HEK293 (cell line): ENCODE data around the gene GALNT2.

Source experiments
- CTCF ChIA-PET: fragments of 350-600 bp; formaldehyde crosslinking; extraction: SDS; loops from one replicate; lab custom pipeline; 2021; ENCODE audit warnings: antibody characterized with exemption; lab: Yijun Ruan, JAX
- POLR2A ChIA-PET: fragments of 300-600 bp; formaldehyde crosslinking; extraction: SDS; loops from one replicate; lab custom pipeline; 2020; ENCODE audit warnings: antibody characterized with exemption, inconsistent platforms; lab: Yijun Ruan, JAX
- H3K27ac ChIP-seq: fragments of 200-500 bp; sonication (Bioruptor generic); 2 replicates; pipeline ENCODE4 v1.5.1; 2014; ENCODE audit warnings: low read depth, low read length, control low read depth, inconsistent platforms; ENCODE audit errors: extremely low read depth
- H3K36me3 ChIP-seq, 2 experiments: fragments of 200-500 bp in 1 of 2; sonication (Bioruptor generic) in 1 of 2; 1 replicate in 1 of 2; 2 replicates in 1 of 2; pipeline ENCODE4 v1.5.1; 2014 to 2017; ENCODE audit warnings: inconsistent platforms in 2 of 2, low read length in 2 of 2; ENCODE audit not compliant: control insufficient read depth in 2 of 2, insufficient read depth in 1 of 2
- H3K4me1 ChIP-seq: fragments of 200-500 bp; sonication (Bioruptor generic); 2 replicates; pipeline ENCODE4 v1.5.1; 2014; ENCODE audit warnings: mild to moderate bottlenecking, low read length, inconsistent platforms; ENCODE audit not compliant: control insufficient read depth, insufficient read depth
- H3K4me3 ChIP-seq: 2 replicates; pipeline ENCODE4 v1.5.1; 2011; ENCODE audit warnings: low read depth, mild to moderate bottlenecking, control low read depth, low read length, moderate library complexity
- H3K9me3 ChIP-seq: fragments of 200-500 bp; sonication (Bioruptor generic); 2 replicates; pipeline ENCODE4 v1.5.1; 2014; ENCODE audit warnings: low read depth, low read length, inconsistent platforms; ENCODE audit not compliant: control insufficient read depth, insufficient read depth
- BCL11A ChIP-seq: fragments of 450-650 bp; formaldehyde crosslinking; IDR thresholded peaks from 2 replicates; pipeline ENCODE4 v1.5.1; 2016; ENCODE audit warnings: low read depth, missing biosample characterization, missing genetic modification characterization
- KLF1 ChIP-seq: fragments of 450-650 bp; formaldehyde crosslinking; IDR thresholded peaks from 2 replicates; pipeline ENCODE4 v1.5.1; 2016; ENCODE audit warnings: missing biosample characterization, missing genetic modification characterization
- SCRT2 ChIP-seq: fragments of 450-650 bp; formaldehyde crosslinking; IDR thresholded peaks from 2 replicates; pipeline ENCODE4 v1.5.1; 2016; ENCODE audit warnings: missing biosample characterization, missing genetic modification characterization
- SP3 ChIP-seq: fragments of 450-650 bp; formaldehyde crosslinking; IDR thresholded peaks from 2 replicates; pipeline ENCODE4 v1.5.1; 2016; ENCODE audit warnings: missing biosample characterization, missing genetic modification characterization
- WT1 ChIP-seq: fragments of 450-650 bp; formaldehyde crosslinking; IDR thresholded peaks from 2 replicates; pipeline ENCODE4 v1.5.1; 2016; ENCODE audit warnings: missing biosample characterization, missing genetic modification characterization
- ZBTB17 ChIP-seq: fragments of 450-650 bp; formaldehyde crosslinking; IDR thresholded peaks from 2 replicates; pipeline ENCODE4 v1.5.1; 2016; ENCODE audit warnings: missing biosample characterization, missing genetic modification characterization
- ZNF140 ChIP-seq: fragments of 450-650 bp; formaldehyde crosslinking; IDR thresholded peaks from 2 replicates; pipeline ENCODE4 v1.5.1; 2016; ENCODE audit warnings: missing biosample characterization, missing genetic modification characterization
- ZNF16 ChIP-seq: fragments of 450-650 bp; formaldehyde crosslinking; IDR thresholded peaks from 2 replicates; pipeline ENCODE4 v1.5.1; 2016; ENCODE audit warnings: low read depth, missing biosample characterization, missing genetic modification characterization
- ZNF341 ChIP-seq: fragments of 450-650 bp; formaldehyde crosslinking; IDR thresholded peaks from 2 replicates; pipeline ENCODE4; 2016; ENCODE audit warnings: low read depth, missing biosample characterization, missing genetic modification characterization
- ZNF391 ChIP-seq: fragments of 450-650 bp; formaldehyde crosslinking; IDR thresholded peaks from 2 replicates; pipeline ENCODE4 v1.5.1; 2016; ENCODE audit warnings: low read depth, missing biosample characterization, missing genetic modification characterization, borderline replicate concordance
- ZNF558 ChIP-seq: fragments of 450-650 bp; formaldehyde crosslinking; IDR thresholded peaks from 2 replicates; pipeline ENCODE4 v1.5.1; 2016; ENCODE audit warnings: missing biosample characterization, missing genetic modification characterization
- ZNF561 ChIP-seq: fragments of 450-650 bp; IDR thresholded peaks from 2 replicates; pipeline ENCODE4 v1.5.1; 2018; ENCODE audit warnings: missing biosample characterization, missing genetic modification characterization, borderline replicate concordance
- ZNF610 ChIP-seq: fragments of 450-650 bp; formaldehyde crosslinking; IDR thresholded peaks from 2 replicates; pipeline ENCODE4 v1.5.1; 2016; ENCODE audit warnings: missing biosample characterization, missing genetic modification characterization, borderline replicate concordance
- ZNF654 ChIP-seq: fragments of 450-650 bp; formaldehyde crosslinking; IDR thresholded peaks from 2 replicates; pipeline ENCODE4 v1.5.1; 2016; ENCODE audit warnings: low read depth, missing biosample characterization, missing genetic modification characterization
- ZNF660 ChIP-seq: fragments of 450-650 bp; IDR thresholded peaks from 2 replicates; pipeline ENCODE4 v1.5.1; 2018; ENCODE audit warnings: missing biosample characterization, mild to moderate bottlenecking, missing genetic modification characterization
- TF ChIP-seq, protein P1 (sequence below): fragments of 450-650 bp; formaldehyde crosslinking; IDR thresholded peaks from 2 replicates; pipeline ENCODE4 v1.5.1; 2016; ENCODE audit warnings: missing biosample characterization, missing genetic modification characterization
- TF ChIP-seq, protein P2 (sequence below): fragments of 450-650 bp; formaldehyde crosslinking; IDR thresholded peaks from 2 replicates; pipeline ENCODE4 v1.5.1; 2017; ENCODE audit warnings: missing biosample characterization, missing genetic modification characterization
- TF ChIP-seq, protein P3 (sequence below): fragments of 450-650 bp; formaldehyde crosslinking; IDR thresholded peaks from 2 replicates; pipeline ENCODE4 v1.5.1; 2016; ENCODE audit warnings: missing biosample characterization, missing genetic modification characterization

Gene GALNT2

DNA sequence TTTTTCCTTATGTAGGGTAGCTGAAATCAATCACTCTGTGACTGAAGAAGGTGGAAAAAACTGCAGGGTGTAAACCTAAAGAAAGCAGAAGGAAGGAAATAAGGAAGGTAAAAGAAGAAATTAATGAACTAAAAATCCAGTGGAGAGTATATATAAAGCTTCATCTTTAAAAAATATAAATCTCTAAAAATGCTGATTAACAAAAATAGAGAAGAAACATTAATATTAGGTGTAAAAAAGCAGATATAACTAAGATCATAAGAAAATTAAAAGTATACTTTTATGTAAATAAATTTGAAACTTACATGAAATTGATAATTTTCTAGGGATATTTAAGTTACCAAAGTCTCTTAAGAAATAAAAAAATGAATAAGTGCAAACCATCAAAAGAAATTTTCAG is 159.8 kb downstream of the GALNT2 start:
- no peaks in the 10 kb centered on the region for H3K36me3 ChIP-seq
- H3K4me1 ChIP-seq: peaks cover 5% of the 10 kb centered on the region; the same call in 1 of the 2 replicates
- no peaks in the 10 kb centered on the region for H3K9me3 ChIP-seq
- H3K27ac ChIP-seq: no peak overlapping the region
- ChIA-PET POLR2A (no interaction called here), CTCF (interaction anchor here (1.2 kb wide), 1 partner anchor 41 kb away, joined by 3 read pairs; no protein-coding TSS in a partner anchor)
- TF ChIP-seq ZNF660 (tag by site-specific recombination) (no peak), KLF1 (tag by site-specific recombination) (no peak), ZBTB17 (tag by site-specific recombination) (no peak)
- TF ChIP-seq, protein P1, sequence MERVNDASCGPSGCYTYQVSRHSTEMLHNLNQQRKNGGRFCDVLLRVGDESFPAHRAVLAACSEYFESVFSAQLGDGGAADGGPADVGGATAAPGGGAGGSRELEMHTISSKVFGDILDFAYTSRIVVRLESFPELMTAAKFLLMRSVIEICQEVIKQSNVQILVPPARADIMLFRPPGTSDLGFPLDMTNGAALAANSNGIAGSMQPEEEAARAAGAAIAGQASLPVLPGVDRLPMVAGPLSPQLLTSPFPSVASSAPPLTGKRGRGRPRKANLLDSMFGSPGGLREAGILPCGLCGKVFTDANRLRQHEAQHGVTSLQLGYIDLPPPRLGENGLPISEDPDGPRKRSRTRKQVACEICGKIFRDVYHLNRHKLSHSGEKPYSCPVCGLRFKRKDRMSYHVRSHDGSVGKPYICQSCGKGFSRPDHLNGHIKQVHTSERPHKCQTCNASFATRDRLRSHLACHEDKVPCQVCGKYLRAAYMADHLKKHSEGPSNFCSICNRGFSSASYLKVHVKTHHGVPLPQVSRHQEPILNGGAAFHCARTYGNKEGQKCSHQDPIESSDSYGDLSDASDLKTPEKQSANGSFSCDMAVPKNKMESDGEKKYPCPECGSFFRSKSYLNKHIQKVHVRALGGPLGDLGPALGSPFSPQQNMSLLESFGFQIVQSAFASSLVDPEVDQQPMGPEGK: no peak
- TF ChIP-seq, all 188 proteins: peak for 0
- H3K4me3 ChIP-seq: no peak overlapping the region

DNA sequence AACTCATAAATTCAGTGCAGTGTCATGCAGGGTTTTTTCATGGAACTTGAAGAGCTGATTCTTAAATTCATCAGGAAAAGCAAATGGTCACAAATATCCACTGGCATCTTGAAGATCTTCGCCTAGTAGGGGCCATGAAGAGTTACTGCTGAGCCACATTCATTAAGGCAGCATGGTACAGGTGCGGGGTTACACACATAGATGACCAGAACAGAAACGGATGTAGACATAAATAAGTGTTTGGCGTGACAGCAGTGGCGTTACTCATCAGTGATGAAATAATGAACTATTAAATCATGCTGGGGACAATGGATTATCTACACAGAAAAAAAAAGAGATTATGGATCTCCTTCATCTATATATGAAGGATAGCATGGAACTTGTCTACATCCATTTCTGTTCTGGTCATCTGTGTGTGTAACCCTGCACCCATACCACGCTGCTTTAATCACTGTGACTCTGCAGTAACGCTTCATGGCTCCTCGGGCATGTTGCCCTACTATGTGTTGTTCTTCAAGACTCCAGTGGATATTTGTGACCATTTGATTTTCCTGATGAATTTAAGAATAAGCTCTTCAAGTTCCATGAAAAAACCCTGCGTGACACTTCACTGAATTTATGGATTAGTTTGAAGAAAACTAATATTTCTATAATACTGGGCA is 161.3 kb downstream of the GALNT2 start:
- Histone ChIP-seq H3K27ac (no peak overlapping the region), H3K4me3 (no peak overlapping the region), H3K4me1 (no peaks in the 10 kb centered on the region), H3K36me3 (no peaks in the 10 kb centered on the region), H3K9me3 (no peaks in the 10 kb centered on the region)
- TF ChIP-seq ZNF561: no peak
- TF ChIP-seq ZNF610 (tag by site-specific recombination): no peak
- TF ChIP-seq, protein P2, sequence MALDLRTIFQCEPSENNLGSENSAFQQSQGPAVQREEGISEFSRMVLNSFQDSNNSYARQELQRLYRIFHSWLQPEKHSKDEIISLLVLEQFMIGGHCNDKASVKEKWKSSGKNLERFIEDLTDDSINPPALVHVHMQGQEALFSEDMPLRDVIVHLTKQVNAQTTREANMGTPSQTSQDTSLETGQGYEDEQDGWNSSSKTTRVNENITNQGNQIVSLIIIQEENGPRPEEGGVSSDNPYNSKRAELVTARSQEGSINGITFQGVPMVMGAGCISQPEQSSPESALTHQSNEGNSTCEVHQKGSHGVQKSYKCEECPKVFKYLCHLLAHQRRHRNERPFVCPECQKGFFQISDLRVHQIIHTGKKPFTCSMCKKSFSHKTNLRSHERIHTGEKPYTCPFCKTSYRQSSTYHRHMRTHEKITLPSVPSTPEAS (tag by site-specific recombination): no peak
- TF ChIP-seq ZNF391 (tag by site-specific recombination): no peak
- no peak for TF ChIP-seq ZNF558 (tag by site-specific recombination)
- no peak for TF ChIP-seq SP3 (tag by site-specific recombination)
- TF ChIP-seq ZNF16 (tag by site-specific recombination): no peak
- TF ChIP-seq ZNF140 (tag by site-specific recombination): no peak
- TF ChIP-seq, protein P3, sequence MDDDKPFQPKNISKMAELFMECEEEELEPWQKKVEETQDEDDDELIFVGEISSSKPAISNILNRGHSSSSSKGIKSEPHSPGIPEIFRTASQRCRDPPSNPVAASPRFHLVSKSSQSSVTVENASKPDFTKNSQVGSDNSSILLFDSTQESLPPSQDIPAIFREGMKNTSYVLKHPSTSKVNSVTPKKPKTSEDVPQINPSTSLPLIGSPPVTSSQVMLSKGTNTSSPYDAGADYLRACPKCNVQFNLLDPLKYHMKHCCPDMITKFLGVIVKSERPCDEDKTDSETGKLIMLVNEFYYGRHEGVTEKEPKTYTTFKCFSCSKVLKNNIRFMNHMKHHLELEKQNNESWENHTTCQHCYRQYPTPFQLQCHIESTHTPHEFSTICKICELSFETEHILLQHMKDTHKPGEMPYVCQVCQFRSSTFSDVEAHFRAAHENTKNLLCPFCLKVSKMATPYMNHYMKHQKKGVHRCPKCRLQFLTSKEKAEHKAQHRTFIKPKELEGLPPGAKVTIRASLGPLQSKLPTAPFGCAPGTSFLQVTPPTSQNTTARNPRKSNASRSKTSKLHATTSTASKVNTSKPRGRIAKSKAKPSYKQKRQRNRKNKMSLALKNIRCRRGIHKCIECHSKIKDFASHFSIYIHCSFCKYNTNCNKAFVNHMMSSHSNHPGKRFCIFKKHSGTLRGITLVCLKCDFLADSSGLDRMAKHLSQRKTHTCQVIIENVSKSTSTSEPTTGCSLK (tag by site-specific recombination): no peak
- TF ChIP-seq WT1 (tag by site-specific recombination): no peak
- TF ChIP-seq BCL11A (tag by site-specific recombination): no peak
- no peak for TF ChIP-seq ZNF654 (tag by site-specific recombination)
- TF ChIP-seq ZNF341 (tag by site-specific recombination): no peak
- TF ChIP-seq SCRT2 (tag by site-specific recombination): no peak
- CTCF ChIA-PET: interaction anchor here (1.1 to 1.2 kb wide), 3 partner anchors 9 to 81 kb away, joined by 3 read pairs; no protein-coding TSS in a partner anchor
- POLR2A ChIA-PET: no interaction called here
